HG03139 (cell line): ENCODE data around the gene LCN2.

ENCODE experiments used
- ATAC-seq: cut with Tn5 transposase; IDR thresholded peaks from one replicate; pipeline ENCODE4 v1.9.1; 2021; ENCODE audit not compliant: unreplicated experiment

LCN2 gene

GRCh38 chr9:128114326-128115186 is 34.7 kb upstream of the LCN2 start:
- ATAC-seq = no peak

DNA sequence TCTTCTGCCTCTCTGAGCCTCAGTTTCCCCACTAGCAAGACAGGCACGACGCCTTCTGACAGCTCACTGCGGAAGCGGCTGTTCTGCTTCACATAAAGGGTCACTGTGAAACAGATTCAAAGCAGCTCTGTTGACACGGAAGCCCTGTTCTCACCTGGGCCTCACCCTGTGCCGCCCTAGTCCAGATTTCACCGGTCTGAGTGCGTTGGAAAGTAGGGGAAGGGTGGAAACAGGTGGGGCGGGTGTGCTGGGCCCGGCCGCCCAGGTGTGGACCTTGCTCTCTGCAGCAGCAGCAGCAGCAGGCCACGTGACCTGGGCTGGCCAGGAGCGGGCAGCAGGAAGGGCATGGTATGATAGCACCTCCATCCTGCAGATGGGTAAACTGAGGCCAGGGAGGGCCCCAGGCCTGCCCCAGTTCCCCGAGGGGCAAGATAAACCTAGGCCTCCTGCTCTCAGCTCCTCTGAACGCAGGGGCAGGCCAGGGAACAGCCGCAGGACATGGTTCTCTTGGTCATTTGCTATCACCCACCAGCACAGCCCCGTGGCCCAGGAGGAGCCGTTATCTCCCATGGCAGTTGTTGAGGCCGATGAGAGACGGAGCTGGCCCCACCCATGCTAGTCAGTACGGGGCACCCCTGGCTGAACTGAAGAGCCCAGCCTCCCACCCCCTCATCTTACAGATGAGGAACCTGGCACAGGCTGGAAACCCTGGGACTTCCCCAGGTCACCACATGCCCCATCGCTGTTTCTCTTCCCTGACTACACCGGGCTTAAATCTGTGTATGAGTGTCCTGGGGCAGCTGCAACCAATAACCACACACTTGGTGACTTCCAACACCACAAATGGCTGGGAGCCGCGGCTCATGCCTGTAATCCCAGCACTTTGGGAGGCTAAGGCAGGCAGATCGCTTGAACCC is 33.8 kb upstream of the LCN2 start:
- ATAC-seq = no peak

GRCh38 chr9:128116104-128117083 is 32.9 kb upstream of the LCN2 start:
- ATAC-seq = no peak

- no peak for ATAC-seq
Observed at GRCh38 chr9:128117613-128118471, 31.4 kb upstream of the LCN2 start.

GRCh38 chr9:128118472-128118857 is 30.8 kb upstream of the LCN2 start:
- ATAC-seq = no peak

DNA sequence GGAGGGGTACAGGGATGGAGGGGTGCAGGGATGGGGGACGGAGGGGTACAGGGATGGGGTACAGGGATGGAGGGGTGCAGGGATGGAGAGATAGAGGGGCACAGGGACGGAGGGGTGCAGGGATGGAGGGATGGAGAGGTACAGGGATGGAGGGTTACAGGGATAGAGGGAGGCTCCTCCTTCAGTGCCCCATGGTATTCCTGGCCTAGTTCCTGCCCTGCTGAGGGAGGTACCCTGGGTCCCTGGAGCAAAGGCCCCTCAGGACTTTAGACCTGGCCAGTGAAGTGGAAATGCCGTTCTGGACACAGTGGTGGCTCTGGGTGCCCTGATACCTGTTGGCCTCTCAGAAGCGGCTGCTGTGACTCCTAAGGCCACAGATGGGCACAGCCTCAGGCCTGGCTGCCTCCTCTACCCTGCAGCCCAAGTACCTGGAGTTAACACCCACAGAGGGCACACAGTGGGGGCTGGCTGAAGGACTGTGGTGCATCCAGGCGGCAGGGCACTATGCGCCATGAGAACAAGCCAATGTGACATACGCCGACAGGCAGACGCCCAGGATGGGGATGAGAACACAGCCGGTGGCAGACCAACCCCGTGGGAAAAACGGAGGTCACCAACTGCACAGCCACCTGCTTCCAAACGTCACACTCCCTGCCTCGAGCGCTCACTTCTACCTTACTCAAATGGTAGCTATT is 30.1 kb upstream of the LCN2 start:
- no peak for ATAC-seq

GRCh38 chr9:128120061-128120740 is 29.1 kb upstream of the LCN2 start:
- no peak for ATAC-seq

GRCh38 chr9:128120741-128121465 is 28.4 kb upstream of the LCN2 start:
- ATAC-seq = no peak

- no peak for ATAC-seq
Observed at GRCh38 chr9:128121466-128121810, 27.8 kb upstream of the LCN2 start.

GRCh38 chr9:128121924-128122808 is 27.1 kb upstream of the LCN2 start:
- no peak for ATAC-seq

GRCh38 chr9:128122809-128123175 is 26.5 kb upstream of the LCN2 start:
- ATAC-seq = no peak

DNA sequence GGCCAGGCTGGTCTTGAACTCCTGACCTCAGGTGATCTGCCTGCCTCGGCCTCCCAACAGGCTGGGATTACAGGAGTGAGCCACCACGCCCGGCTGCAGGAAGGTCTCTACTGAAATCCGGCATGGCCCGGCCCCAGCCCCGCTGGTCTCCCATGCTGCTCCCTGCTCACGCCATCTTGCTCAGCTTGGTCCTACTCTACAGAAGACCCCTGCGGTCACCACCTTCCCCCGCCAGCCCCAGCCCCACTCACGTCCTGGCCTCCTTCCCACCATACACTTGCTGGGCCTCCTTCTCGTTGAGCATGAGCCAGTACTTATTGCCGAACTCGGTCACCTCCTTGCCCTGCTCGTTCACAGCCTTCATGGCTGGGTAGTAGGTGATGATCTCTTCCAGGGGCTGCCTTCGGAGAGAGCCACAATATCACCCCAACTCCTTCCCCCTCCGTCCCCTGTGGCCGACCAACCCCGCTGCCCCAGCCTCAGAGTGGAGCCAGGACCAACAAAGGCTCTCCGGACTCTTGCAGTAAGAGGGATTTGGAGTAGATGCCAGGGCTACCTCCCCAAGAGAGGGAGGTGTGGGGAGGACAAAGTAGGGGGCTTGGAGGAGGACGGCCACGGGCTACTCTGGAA is 25.7 kb upstream of the LCN2 start:
- ATAC-seq = no peak

GRCh38 chr9:128124451-128124850 is 24.8 kb upstream of the LCN2 start:
- no peak for ATAC-seq

DNA sequence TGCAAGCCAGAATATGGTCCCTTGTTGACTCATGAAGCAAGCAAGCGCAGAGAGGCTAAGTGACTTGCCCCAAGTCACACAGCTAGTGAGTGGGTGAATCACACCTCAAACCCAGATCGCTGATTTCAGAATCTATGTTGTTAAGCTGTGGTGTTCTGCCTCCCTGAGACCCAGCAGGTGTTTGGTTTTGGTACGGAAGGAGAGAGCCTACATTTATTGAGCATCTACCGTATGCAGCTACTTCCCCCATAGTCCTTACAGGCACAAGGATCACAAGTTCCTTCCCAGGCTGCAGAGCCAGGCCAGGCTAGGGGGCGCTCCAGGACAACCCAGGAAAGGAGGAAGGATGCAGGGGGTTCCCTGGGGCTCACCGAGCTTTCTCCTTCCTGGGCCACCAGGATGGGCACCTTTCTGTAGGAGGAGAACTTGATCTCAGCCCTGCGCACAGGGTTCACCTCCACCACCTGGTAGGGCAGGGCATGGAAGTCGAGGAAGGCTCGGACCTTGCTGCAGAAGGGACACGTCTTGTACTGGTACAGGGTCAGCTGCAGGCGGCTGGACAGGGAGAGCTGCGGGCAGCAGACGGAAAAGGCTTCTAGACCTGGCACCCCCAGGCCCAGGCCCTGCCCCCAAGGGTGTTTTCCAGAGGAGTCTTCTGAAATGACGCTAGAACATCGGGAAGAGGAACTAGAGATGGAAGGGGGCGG is 24.2 kb upstream of the LCN2 start:
- no peak for ATAC-seq

DNA sequence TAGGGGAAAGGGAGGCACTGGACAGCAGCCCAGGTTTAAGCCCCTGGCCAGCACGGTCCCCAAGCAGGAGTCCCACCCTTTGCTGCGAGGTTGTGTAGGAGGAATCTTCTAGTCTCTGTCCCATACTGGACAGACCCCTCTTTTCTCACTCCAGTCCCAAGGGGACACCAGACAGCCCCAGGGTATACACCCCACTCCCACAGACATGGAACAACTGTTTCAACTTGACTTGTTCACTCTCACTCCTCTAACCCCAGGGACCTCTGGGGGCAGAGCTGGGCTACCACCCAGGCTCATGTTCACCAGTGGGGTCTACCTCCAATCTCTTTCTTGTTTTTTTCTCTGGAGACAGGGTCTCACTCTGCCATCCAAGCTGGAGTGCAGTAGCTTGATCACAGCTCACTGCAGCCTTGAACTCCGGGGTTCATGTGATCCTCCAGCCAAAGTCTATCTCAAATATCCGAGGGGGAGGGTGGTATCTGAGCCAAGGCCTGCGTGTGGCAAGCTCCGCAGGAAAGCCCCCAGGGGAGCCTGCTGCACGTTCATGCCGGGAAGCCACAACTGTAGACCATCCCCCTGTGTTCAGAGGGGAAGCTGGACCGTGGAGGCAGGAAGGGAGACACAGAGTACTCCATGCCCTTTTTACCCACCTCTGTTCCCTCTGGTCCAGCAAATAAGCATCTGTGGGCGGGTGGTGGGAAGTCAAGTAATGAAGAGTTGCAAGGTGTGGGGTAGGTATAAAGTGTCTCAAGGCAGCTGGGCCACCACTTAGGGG is 23.5 kb upstream of the LCN2 start:
- no peak for ATAC-seq
